ENCODE data around the gene RAPGEF5.

RAPGEF5 gene

DNA sequence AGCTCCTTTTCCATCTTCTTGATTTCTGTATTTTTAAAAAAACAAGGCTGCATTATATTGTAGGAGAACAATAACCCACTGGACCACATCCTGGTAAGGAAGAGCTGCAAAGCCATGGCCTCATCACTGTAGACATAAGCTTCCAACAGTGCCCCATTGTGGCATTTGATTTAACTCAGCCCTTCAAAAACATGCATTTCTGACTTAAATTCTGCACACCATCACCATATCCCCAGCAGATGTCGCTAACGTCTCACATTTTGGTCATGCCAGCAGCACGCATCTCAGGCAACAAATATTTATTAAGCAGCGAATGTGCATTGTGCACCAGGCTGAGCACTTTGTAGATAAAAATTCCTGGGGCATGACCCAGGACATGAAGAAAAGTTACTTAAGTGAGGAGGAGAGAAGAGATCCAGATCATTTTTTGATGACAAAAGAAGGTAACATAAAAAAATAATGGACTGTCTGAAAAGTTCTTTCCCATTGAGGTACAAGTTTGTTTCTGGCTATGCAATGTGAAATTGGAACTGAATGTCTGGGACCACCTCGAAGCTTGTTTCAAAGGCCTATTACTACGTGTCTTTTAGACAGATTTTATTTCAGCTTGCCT, 246.6 kb downstream of the RAPGEF5 start:
- no peak overlapping the region for H3K27ac ChIP-seq

GRCh38 chr7:22109761-22110160, 247.2 kb downstream of the RAPGEF5 start:
- H3K27ac ChIP-seq = no peak overlapping the region
- TF ChIP-seq CTCF (IDR thresholded peaks at IDR 0.05) (peak; percentile 67; the same call in 1 of the 2 replicates), ZFX (IDR thresholded peaks at IDR 0.05; ENCODE audit: borderline replicate concordance) (no peak)

More for the DNA sequence above, 246.6 kb downstream of the RAPGEF5 start:
- TF ChIP-seq CTCF (IDR thresholded peaks at IDR 0.05) = peak; percentile 83
- TF ChIP-seq ZFX (IDR thresholded peaks at IDR 0.05; ENCODE audit: borderline replicate concordance) = no peak

- TF ChIP-seq CTCF (IDR thresholded peaks at IDR 0.05) (no peak), ZFX (IDR thresholded peaks at IDR 0.05; ENCODE audit: borderline replicate concordance) (no peak)
- H3K27ac ChIP-seq = no peak overlapping the region
Measured at GRCh38 chr7:22108151-22108845, 248.7 kb downstream of the RAPGEF5 start.

DNA sequence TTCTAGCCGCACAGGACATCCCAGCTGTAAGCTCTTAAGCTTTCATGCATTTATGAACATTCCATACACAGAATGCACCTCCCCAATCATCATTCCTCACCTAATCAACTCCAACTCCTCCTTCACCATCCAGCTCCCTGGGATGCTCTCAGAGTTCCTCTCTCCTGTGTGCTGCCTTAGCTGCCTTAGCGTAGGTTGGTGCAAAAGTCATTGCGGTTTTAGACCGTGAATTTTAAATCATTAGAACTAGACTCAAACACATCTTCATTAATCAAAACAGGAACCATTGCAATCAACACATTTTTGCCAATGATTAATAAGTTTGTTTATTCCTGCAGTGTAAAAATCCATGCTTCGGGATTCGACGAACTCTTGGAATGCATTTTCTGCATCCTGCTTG, 251.4 kb downstream of the RAPGEF5 start:
- no peak for TF ChIP-seq ZFX (IDR thresholded peaks at IDR 0.05; ENCODE audit: borderline replicate concordance)
- TF ChIP-seq CTCF (IDR thresholded peaks at IDR 0.05) = no peak

GRCh38 chr7:22094413-22095342, 262.3 kb downstream of the RAPGEF5 start:
- TF ChIP-seq CTCF (IDR thresholded peaks at IDR 0.05) (peak; percentile 16), ZFX (IDR thresholded peaks at IDR 0.05; ENCODE audit: borderline replicate concordance) (no peak)
- no peak overlapping the region for H3K27ac ChIP-seq

More for the DNA sequence above, 251.4 kb downstream of the RAPGEF5 start:
- no peak overlapping the region for H3K27ac ChIP-seq

- TF ChIP-seq CTCF (IDR thresholded peaks at IDR 0.05) (no peak), ZFX (IDR thresholded peaks at IDR 0.05; ENCODE audit: borderline replicate concordance) (no peak)
- no peak overlapping the region for H3K27ac ChIP-seq
Measured at GRCh38 chr7:22093936-22094335, 263.0 kb downstream of the RAPGEF5 start.

Data from 22Rv1 (cell line).